Umbilical cord (tissue), 2 donors: Measurements from ENCODE around the gene FOXI2. TPM values are rescaled to one million over a fixed set of nuclear protein-coding genes. Genes with fewer than 3 reads are reported as not detected.

Experiments
- DNase-seq: peaks from one replicate; pipeline ENCODE4 v3.0.0-alpha.2; 2015; ENCODE audit warnings: low spot score
- total RNA-seq: library from RNA; depleted of rRNA; stranded (reverse); fragments of >200 nt; gene quantifications from one replicate; pipeline ENCODE4 v1.2.3, GENCODE V29; 2014; ENCODE audit warnings: low replicate concordance; ENCODE audit not compliant: insufficient read depth

The FOXI2 gene
- not detected for total RNA-seq

GRCh38 chr10:127736915-127737562, at the start of gene FOXI2:
Gene FOXI2 (plus strand): TSS chr10:127737185. CDS start chr10:127737274, 89 bp downstream.
- DNase-seq, result no peak

- no peak for DNase-seq
These were observed 49.4 kb upstream of the FOXI2 start for GRCh38 chr10:127687548-127687947.

- DNase-seq, result no peak
These were observed 46.7 kb upstream of the FOXI2 start for GRCh38 chr10:127690176-127690835.

GRCh38 chr10:127694580-127695193, 42.3 kb upstream of the FOXI2 start:
- DNase-seq, result no peak

GRCh38 chr10:127695431-127695830, 41.6 kb upstream of the FOXI2 start:
- DNase-seq, result no peak

GRCh38 chr10:127698886-127699285, 38.1 kb upstream of the FOXI2 start:
- no peak for DNase-seq

GRCh38 chr10:127699311-127699710, 37.7 kb upstream of the FOXI2 start:
- DNase-seq, result no peak

- no peak for DNase-seq
These were observed 34.7 kb upstream of the FOXI2 start for GRCh38 chr10:127702271-127702670.

GRCh38 chr10:127715249-127715648, 21.7 kb upstream of the FOXI2 start:
- no peak for DNase-seq

GRCh38 chr10:127715782-127716378, 21.1 kb upstream of the FOXI2 start:
- peak; percentile 15 for DNase-seq

- DNase-seq, result no peak
These were observed 16.8 kb upstream of the FOXI2 start for GRCh38 chr10:127720142-127720541.

GRCh38 chr10:127720903-127721302, 16.1 kb upstream of the FOXI2 start:
- no peak for DNase-seq

GRCh38 chr10:127734753-127735152, 2.2 kb upstream of the FOXI2 start:
- DNase-seq, result no peak

- no peak for DNase-seq
These were observed 1.8 kb upstream of the FOXI2 start for GRCh38 chr10:127735156-127735555.

- no peak for DNase-seq
These were observed 1.2 kb upstream of the FOXI2 start for GRCh38 chr10:127735723-127736221.

GRCh38 chr10:127736222-127736914, 617 bp upstream of the FOXI2 start:
- DNase-seq, result no peak

GRCh38 chr10:127737563-127738511, 852 bp downstream of the FOXI2 start:
- DNase-seq, result no peak

- DNase-seq, result peak; percentile 11
These were observed 1.8 kb downstream of the FOXI2 start for GRCh38 chr10:127738512-127739424.

- no peak for DNase-seq
These were observed 2.9 kb downstream of the FOXI2 start for GRCh38 chr10:127739908-127740307.
